C4-2B (cell line): ENCODE measurements around the gene PCBP4.

Experiments
- H3K27ac ChIP-seq: fragments of 450-650 bp; 2 replicates; pipeline ENCODE4 v1.5.1; 2017
- ZFX ChIP-seq: fragments of 450-650 bp; IDR thresholded peaks from 2 replicates; pipeline ENCODE4 v1.6.1; 2017
- TF ChIP-seq, protein P1 (sequence below): fragments of 450-650 bp; conservative IDR thresholded peaks from 2 replicates; pipeline ENCODE4 v1.5.1; 2017; ENCODE audit warnings: mild to moderate bottlenecking

The PCBP4 gene

DNA sequence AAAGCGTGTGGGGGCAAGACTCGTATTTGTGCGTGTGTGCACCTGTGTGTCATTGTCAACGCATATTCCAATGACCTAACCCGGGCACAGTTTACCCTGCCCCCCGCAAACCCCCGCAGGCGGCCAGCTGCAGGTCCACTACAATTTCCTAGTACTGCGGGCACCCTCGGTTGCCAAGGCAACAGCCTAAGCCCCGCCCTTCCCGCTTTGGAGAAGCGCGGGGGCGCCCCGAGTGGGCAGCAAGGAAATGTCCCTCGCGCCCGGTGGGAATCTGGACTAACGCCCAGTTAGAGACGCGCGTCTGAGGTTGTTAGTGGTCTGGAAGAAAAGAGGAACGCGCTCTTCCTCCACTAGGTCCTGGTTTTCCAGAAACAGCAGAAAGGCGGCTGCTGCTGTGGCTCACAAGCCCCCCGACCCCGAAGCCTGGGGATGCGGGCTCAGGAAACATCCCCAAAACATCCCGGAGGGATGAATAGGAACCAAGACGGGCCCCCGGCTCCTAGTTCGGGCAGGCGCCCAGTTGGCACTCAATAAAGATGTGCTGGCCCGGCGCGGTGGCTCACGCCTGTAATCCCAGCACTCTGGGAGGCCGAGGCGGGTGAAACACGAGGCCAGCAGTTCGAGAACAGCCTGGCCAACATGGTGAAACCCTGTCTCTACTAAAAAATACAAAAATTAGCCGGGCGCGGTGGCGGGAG is 8.7 kb upstream of the PCBP4 start:
- no peak for TF ChIP-seq ZFX
- TF ChIP-seq, protein P1, sequence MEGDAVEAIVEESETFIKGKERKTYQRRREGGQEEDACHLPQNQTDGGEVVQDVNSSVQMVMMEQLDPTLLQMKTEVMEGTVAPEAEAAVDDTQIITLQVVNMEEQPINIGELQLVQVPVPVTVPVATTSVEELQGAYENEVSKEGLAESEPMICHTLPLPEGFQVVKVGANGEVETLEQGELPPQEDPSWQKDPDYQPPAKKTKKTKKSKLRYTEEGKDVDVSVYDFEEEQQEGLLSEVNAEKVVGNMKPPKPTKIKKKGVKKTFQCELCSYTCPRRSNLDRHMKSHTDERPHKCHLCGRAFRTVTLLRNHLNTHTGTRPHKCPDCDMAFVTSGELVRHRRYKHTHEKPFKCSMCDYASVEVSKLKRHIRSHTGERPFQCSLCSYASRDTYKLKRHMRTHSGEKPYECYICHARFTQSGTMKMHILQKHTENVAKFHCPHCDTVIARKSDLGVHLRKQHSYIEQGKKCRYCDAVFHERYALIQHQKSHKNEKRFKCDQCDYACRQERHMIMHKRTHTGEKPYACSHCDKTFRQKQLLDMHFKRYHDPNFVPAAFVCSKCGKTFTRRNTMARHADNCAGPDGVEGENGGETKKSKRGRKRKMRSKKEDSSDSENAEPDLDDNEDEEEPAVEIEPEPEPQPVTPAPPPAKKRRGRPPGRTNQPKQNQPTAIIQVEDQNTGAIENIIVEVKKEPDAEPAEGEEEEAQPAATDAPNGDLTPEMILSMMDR, result no peak
- H3K27ac ChIP-seq, result peak overlapping the region; percentile 95

DNA sequence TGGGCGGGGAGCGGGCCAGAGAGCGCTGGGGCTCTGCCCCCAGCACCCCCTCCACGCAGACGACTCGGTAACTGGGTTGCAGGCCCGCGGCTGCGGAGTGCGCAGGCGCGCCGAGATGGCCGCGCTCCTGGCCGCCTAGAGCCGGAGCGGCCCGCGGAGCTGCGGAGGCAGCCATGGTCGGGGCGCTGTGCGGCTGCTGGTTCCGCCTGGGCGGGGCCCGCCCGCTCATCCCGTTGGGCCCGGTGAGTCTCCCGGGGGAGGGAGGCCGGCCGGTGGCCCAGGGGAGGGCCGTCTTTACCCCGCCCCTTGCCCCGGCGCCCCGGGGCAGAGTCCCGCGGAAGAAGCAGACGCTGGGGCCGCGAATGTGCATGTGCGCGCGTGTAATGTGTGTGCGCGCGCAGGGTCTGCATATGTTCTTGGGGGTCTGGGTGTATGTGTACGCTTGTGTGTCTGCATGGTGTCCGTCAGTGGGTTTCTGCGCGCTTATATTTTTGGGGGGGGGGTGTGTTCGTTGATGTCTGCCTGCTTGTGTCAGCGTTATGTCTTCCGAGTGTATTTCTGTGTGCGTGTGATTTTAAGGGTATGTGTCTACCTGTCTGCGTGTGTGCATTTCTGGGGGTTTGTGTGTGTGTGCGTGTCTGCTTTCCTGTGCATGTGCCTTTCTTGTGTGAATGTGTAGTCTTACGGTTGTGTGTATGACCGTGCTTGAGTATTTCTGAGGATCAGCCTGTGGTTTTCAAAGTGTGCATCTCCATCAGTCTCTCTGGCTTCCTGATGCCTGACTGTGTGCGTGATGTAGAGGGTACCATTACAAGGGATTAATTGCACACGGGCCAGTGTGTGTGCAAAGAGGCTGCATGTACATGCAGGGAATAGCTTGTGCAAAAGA is 8.0 kb upstream of the PCBP4 start, which contains the start of gene ABHD14A:
Gene ABHD14A, plus strand, starts transcription at position 102 of the 889 bp plus-strand sequence. Its CDS starts 72 bp downstream, at position 174.
- TF ChIP-seq, protein P1, result no peak
- TF ChIP-seq ZFX, result peak; percentile 21; the same call in 1 of the 2 replicates
- peak within 1 kb of the TSS; percentile 95 for H3K27ac ChIP-seq

DNA sequence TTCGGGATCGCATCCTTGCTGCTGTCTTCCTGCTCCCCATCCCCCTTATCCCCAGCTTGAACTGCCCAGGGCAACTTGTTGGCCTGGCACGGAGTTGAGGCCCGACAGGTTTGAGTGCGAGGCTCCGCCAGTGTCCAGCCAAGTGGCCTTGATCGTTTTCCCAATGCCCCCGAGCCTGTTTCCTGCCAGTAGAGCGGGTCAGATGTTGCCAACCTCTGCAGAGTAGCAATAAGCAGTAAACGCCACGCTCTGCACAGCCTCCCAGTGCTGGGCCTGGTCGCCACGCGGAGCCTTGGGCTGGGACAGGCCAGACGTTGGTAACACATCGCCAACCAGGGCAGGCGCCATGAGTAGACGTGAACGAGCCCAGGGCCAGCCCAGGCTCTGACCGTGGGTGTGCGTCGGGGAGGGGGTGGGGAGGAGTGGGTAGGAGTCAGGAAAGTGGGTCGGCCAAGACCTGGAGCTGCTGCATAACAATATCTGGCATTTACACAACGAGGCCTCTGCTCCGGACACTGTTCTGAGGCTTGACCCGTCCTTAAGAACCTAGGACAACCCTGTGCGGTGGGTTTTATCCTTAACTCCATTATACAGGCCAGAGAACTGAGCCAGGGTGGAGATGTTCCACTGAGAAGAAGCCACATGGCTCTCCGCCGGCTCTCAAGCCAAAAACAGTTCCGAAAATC is 7.2 kb upstream of the PCBP4 start:
- TF ChIP-seq, protein P1, result peak; percentile 59
- TF ChIP-seq ZFX, result peak; percentile 55
- peak overlapping the region; percentile 95 for H3K27ac ChIP-seq

DNA sequence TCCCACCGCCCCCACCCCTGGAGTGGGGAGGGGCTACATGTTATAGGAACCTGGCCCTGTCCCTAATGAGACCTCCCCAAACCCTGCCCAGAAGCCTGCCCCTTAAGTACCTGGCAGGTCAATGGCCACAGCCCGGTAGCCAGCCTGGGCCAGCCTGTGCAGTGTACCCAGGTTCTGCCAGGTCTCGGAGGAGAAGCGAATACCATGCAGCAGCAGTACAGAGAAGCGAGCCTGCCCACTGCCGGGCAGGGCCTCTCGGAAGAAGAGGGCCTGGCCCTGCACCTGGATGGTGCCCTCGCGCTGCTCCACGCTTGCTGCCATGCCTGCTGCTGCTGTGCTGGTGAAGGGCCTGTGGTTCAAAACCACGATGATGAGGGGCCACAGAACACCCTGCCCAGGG is 4.1 kb upstream of the PCBP4 start:
- H3K27ac ChIP-seq, result peak overlapping the region; percentile 4; the same call in 1 of the 2 replicates

DNA sequence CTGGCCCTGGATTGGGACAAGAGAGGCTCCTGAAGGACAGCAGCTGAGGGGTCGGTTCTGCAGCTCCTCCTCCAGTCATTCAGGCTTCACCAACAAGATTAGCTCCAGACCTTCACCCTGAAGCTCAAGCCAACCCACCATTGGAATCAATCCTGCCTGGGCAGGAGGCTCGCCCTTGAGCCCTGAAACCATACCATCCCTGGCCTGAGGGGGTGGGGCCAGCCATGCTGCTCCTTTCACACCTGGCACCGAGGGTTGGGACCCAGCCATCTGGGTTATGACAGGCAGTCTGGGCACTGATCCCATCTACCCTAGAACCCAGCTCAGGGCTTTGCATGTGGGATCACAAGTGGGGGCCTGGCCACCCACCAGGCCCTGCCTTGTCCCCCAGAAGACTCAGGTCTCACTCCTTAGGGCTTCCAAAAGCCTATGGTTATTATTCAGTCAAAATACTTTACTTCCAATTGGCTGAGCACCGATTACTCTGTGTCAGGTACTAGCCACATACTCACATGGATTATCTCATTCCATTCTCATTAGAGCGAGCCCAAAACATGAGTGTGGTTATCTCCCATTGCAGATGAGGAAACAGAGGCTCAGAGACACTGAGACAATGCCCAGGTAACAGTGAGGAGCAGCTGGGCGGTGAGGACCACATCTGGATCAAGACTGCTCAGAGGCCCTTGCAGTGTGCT is 3.5 kb upstream of the PCBP4 start:
- H3K27ac ChIP-seq, result peak overlapping the region; percentile 4
- TF ChIP-seq, protein P1, result no peak
- no peak for TF ChIP-seq ZFX

More for the DNA sequence above, 4.1 kb upstream of the PCBP4 start:
- TF ChIP-seq ZFX, result no peak
- TF ChIP-seq, protein P1, result no peak

DNA sequence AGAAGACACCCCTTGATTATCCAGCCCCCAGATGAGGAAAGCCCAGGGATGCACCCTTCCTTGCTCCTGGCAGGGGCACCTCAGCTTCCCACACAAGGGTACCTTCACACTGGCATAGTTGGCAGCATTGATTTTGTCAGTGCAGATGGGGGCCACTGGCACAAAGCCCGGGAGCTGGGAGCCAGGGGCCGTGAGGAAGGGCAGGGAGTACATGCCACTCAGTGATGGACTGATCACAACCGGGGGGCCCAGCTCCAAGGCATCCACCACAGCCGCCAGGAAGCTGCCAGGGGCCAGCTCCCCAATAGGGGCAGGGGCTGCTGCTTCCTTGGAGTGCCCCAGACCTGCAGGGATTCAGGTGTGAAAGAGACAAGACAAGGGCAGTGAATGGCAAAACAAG is 2.6 kb upstream of the PCBP4 start:
- TF ChIP-seq, protein P1, result no peak
- TF ChIP-seq ZFX, result no peak
- no peak overlapping the region for H3K27ac ChIP-seq
